Left cardiac atrium (tissue), 4 donors: ENCODE data around the gene TGFBI. TPM values are rescaled to one million over a fixed set of nuclear protein-coding genes. Genes with fewer than 3 reads are reported as not detected.
A peak's percentile ranks its signal among the peaks of the same experiment; 100 is the strongest.

Experiments used
- ATAC-seq, 2 donors: fragments of 200-7000 bp; cut with Tn5 transposase; one replicate each; pipeline ENCODE4 v1.9.1; 2020; ENCODE audit warnings: mild to moderate bottlenecking in 2 of 2, moderate library complexity in 2 of 2
- DNase-seq: peaks from one replicate; pipeline ENCODE4 v3.0.0-alpha.2; 2020
- intact Hi-C, 2 donors: fragments of 100-400 bp; cut with DNase I; formaldehyde crosslinking; loops; one replicate each; pipeline versions ENCODE4 v1.14.1 to v1.15.1; 2022 to 2023
- total RNA-seq, 2 donors: library from RNA; stranded (reverse); fragmentation: NEBNext Ultra II Directional; extraction: Animal tissue kit (Norgen Biotek cat#: 25700); gene quantifications; one replicate each; pipeline ENCODE4 v1.2.1, GENCODE V29; 2021
- donor health status: DM: no; HTN: yes; CAD: no.
- donor health status: DM: no; HTN: yes; CAD: no; lungs with severe emphysema.
- donor health status: DM: yes; HTN: yes; CAD: no.
- donor health status: Dilated cardiomyopathy.

Gene TGFBI
- total RNA-seq, 2 donors from 2014 or later, result 79.7 to 130 TPM

DNA sequence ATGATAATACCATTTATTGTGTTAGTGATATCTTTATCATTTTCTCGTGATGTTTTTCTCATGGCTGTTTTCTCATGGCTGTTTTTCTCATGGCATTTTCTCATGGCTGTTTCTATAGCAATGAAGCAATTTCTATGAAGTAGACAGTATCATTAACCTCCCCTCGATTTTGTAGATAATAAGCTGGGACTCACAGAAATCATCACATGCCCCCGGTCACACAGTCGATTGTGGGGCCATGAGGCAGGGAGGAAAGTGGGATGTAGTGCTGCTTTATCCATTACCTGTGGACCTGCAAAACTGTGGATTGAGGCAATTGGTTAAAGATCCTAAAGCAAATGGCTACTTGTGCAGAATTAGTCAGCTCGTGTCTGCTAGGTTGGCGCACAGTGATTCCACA lies 47.3 kb downstream of the TGFBI start:
- ATAC-seq (no peak), DNase-seq (no peak)
- intact Hi-C loops, result no loop called here

DNA sequence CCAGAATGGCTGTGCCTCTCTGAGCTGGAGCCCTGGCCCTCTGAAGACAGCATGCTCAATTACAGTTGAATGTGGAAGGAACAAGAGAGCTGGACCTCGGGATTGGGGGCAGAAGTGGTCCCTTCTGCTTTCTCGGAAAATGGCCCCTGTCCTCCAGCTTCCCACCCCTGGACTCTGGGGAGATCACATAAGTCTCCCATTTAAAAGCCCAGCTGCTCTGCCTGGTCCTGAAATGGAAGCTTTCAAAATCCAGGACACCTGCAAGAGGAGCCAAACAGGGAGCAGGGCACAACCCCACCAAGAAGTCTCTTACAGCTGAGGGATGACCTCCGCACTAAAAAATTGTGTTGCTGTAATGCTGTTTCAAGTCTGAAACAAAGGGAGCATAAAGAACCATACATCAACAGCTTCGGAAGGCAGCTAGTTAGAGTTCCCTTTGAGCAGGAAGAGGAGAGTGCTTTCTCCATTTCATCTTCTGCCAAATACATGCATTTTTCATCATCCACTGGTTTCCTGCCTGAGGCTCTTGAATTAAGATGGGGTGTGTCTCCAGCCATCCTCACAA lies 48.2 kb downstream of the TGFBI start:
- intact Hi-C loops, result no loop called here
- no peak for ATAC-seq
- no peak for DNase-seq

DNA sequence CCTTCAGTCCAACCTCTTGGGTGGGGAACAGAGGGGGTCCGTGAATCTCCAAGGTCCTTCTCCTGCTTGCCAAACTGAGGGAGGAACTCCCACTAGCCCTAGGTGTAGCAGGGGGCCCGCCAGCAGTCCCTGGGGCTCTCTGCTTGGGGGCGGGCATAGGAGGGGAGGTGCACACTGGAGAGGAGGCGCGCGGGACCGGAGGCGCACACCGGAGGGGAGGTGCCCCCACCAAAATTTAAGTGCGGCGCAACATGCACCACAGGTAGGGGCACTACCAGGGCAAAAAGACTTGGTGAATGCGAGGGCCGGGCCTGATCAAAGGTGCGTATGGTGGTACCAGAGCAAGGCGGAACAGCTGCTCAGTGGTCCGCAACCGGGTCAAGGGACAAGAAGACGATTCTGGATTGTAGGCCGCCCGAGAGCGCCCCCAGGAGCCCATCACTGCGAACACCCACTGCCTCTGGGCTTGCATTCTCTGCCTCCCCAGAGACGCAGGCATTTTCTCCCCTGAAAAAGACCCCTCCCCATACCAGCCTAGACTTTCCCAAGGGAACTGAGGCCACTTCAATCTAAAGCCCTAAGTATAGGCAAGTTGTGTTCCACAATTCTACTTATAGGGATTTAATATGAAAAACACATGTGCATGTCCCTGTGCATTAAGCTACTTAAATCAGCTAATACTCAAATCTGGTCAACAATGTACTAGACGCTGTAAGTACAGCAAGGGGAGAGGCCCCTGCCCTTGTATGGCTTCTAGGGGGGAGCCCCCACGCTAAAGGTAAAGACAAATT lies 50.6 kb downstream of the TGFBI start:
- intact Hi-C loops, result no loop called here
- ATAC-seq, result no peak
- DNase-seq, result no peak

DNA sequence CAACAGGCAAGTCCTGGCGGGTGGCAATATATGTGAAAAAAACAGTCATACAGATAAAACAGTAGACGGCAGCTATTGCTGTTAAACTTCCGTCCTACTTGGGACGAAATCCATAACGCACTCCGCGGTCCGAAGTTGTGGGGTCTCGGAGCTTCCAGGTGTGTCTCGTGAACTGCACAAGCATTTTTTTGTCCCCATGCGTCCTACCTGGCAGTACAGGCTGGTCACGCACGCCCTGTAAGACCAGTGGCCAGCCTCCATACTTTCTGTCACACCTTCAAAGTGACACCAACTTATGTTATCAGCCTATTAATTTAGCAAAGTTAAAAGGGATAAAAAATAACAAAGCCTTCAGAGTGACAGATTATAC lies 51.3 kb downstream of the TGFBI start:
- ATAC-seq (peak in 1 of 2 donors; percentile 6), DNase-seq (no peak)
- intact Hi-C loops, result loop anchor here in 1 of 2 donors (5.0 kb wide), 4 partner anchors 92 to 193 kb away; no protein-coding TSS in a partner anchor

DNA sequence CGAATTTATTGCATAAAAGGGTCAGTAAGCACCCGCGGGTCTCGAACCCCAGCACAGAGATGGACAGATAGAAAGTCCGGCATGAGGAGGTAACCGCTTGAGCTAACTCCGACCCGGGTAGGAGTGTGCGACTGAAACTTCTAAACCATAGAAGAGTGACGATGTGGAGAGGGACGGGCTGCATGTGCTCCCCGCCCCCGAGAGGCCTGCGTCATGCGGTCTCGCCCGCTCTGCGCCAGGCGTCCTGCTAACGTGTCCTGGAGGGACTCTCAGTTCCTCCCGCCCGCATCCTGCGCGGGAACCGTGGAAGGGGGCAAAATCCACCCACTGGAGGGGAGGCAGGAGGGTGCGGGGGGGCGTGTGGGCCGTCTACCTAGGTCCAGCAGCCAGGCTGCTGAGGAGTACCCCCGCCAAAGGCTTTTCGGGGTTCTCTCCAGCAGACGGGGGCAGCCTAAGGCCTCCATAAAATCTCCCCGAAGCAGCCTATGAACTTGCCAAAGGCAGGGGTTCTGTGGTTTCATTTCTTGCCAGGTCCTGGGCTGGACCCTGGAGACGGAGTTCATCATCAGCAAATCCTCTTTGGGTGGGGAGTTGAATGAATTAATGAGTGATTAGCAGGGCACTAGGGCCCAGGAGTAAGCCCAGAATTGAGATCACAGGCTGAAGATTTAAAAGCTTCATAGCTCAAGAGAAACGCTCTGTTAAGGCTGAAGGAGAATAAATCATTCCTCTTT lies 51.9 kb downstream of the TGFBI start:
- ATAC-seq, result peak; percentile 91 to 97
- intact Hi-C loops, result loop anchor here in 1 of 2 donors (5.0 kb wide), 4 partner anchors 92 to 193 kb away; no protein-coding TSS in a partner anchor

DNA sequence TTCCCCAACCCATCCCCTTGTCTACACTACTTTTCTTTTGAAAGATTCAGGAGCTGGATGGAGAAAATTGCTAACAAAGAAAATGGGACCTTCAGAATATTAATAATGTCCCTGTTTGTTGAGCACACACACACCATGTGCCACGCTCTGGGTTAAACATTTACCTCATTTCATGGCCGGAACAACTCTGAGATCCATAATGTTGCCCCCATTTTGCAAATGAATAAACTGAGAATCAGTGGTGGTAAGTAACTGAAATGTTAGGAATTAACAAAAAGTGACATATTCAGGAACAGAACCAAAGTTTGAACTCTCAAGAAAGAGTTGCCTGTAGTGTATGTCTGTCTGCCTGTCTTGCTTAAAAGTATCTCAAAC lies 52.4 kb downstream of the TGFBI start:
- ATAC-seq, result no peak
- no peak for DNase-seq
- intact Hi-C loops, result loop anchor here in 1 of 2 donors (5.0 kb wide), 4 partner anchors 91 to 194 kb away; no protein-coding TSS in a partner anchor

More for the DNA sequence above, 51.9 kb downstream of the TGFBI start:
- peak; percentile 89 for DNase-seq

DNA sequence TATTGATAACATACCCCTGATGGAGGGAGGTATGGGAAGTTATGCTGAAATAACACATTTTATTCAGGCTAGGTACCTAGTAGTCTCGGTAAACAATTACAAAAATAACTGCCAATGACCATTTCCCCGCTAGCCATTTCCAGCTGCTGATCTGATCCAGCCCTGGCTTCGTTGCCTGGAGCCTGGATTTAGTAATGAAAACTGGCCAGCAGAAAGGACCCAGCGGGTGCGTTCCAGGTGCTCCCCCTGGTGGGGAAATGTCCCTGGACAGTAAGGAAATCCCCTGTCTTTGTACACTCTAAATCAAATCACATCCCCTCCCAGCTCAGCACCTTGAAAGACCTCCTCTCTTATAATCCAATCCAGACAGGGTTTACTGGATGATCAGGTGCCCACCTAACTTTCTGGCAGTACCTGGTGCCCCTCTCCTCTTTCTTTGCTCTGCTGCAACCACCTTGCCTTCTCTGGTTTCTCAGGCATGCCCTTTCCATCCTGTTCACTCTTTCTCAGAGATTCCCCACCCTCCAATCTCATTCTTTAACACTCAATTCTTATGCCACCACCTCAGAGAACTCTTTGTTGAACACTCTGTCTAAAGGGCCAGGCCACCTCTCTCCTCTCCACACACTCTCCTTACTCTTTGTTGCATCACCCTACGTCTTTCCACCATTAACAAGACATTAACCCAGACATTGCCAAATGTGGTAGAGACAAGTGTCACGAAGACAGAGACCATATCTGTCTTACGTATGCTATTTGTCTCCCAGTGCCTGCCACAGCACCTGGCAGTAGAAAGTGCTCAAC lies 53.8 kb downstream of the TGFBI start:
- ATAC-seq (peak in 1 of 2 donors; percentile 57), DNase-seq (peak; percentile 89)
- intact Hi-C loops, result loop anchor here in 1 of 2 donors (5.0 kb wide), 4 partner anchors 90 to 195 kb away; no protein-coding TSS in a partner anchor

DNA sequence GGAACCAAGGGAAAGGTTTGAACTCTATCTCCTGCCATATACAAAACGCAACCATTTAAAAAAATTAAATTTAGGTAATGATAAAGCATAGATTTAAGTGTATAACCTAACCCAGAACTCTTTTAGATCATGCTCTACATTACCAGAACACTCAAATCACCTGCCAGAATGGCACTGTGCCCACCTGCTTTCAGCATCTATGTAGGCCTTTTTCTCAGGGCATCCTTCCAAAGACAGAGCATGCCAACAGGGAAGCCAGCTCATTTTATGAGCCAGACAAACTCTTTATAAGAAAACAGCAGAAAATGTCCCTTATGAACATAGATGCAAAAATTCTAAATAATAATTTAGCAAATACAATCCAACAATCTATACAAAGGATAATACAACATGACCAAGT lies 55.9 kb downstream of the TGFBI start:
- DNase-seq (peak; percentile 68), ATAC-seq (no peak)
- intact Hi-C loops, result loop anchor here in 1 of 2 donors (5.0 kb wide), 5 partner anchors 48 to 197 kb away; partner anchors contain the start of gene SMAD5

DNA sequence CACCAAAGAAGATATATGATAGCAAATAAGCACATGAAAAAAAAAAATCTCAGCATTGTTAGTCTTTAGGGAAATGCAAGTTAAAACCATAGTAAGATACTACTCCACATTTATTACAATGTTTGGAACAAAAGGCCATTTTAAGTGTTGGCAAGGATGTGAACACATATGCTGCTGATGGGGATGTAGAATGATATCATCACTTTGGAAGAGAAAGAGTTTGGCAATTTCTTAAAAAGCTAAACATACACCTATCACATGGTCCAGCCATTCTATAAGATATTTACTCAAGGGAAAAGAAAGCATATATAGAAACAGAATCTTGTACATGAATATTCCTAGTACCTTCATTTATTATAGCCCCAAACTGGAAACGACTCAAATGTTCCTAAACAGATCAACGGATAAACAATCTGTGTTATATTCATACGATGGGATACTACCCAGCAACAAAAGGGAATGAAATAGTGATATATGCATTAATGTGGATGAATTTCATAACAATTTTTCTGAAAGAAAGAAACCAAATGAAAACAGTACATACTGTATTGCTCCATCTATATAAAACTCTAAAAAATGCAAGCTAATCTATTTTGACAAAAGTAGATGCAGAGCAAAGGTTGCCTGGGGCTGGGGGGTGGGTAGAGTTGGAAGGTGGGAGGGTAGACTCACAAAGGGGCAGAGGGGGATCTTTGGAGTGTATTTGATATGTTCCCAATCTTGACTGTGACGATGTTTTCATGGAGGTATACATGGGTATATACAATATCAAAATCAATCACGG lies 58.2 kb downstream of the TGFBI start:
- no peak for DNase-seq
- intact Hi-C loops, result loop anchor here in 1 of 2 donors (5.0 kb wide), 1 partner anchor 45 kb away; the partner anchor contains the start of gene SMAD5
- ATAC-seq, result no peak

DNA sequence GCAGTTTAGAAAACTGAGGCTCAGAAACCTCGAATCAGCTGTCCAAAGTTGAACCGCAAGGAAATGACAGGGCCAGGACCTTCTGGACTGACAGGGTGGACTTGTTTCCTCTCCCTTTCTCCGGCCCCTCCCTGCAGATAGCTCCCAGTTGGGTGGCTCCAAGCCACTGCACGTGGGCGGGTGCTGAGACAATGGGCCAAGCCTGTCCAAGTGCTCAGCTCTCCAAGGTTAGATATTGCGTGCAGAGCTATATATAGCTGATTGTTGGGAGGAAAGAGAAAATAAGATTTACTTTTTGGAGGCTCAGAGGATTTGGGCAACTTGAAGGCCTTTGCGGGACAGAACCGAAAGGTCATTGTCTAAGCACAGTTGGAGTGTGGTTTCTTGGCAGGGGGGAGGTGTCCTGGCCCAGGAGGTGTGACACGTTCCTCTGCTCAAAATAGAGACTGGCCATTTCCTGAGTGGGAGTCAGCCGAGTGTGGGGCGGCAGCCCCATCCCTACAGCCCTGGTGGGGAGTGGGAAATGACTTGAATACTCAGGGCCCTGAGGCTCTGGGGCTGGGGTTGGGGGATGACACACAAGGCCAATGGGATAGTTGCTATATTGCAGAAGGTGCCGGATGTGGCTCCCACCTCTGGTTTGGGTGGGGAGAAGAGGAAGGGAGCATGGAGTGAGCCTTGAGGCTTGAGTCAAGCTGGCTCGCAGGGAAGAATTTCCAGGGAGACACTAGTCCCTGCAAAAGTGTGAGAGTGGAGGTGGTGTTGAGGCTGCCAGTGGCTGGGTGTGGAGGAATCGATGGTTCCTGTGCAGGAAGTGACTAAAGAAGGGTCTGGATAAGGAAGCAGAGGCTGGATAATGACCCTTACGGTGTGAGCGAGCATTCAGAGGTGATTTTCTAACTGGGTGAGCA lies 59.4 kb downstream of the TGFBI start:
- DNase-seq, result peak; percentile 91
- intact Hi-C loops, result loop anchor here in 1 of 2 donors (5.0 kb wide), 1 partner anchor 44 kb away; the partner anchor contains the start of gene SMAD5
- ATAC-seq, result peak; percentile 96 to 97

DNA sequence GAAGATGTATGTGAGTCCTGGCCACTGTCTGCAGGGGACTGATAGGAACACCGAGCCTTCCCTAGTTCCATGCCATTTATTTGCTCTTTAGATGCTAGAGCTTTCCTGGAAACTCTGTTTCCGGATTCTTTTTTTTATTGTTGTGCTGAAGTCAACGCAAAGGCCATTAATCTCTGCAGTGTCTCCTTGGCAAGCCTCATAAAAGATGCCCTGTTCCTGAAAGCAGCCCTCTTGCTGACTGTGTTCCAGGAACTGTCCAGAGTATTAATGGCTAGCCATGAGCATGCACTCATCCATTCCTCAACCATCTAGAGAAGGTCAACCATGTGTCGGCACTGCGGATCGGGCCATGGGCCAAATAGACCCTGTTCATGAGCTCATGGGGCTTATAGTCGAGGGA lies 61.0 kb downstream of the TGFBI start:
- intact Hi-C loops, result loop anchor here in 1 of 2 donors (5.0 kb wide), 1 partner anchor 43 kb away; the partner anchor contains the start of gene SMAD5
- no peak for DNase-seq
- ATAC-seq, result no peak

DNA sequence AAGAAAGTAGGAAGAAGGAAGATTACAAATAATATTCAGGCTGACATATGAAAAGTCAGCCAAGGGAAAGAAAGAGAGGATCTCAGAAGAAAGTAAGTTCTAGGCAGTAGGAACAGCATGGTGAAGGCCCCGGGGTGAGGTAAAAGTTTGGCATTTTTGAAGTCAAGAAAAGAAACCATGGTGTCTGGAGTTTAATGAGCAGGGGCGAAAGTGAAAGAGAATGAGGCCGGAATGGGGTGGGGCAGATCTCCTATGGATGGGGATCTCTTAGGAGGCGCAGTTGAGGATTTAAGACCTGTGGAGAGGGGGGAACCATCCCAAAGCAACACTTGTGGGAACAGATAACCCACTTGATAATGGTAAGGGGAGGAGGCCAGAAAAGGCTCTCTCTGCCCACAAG lies 61.5 kb downstream of the TGFBI start:
- no peak for DNase-seq
- intact Hi-C loops, result no loop called here
- ATAC-seq, result no peak

DNA sequence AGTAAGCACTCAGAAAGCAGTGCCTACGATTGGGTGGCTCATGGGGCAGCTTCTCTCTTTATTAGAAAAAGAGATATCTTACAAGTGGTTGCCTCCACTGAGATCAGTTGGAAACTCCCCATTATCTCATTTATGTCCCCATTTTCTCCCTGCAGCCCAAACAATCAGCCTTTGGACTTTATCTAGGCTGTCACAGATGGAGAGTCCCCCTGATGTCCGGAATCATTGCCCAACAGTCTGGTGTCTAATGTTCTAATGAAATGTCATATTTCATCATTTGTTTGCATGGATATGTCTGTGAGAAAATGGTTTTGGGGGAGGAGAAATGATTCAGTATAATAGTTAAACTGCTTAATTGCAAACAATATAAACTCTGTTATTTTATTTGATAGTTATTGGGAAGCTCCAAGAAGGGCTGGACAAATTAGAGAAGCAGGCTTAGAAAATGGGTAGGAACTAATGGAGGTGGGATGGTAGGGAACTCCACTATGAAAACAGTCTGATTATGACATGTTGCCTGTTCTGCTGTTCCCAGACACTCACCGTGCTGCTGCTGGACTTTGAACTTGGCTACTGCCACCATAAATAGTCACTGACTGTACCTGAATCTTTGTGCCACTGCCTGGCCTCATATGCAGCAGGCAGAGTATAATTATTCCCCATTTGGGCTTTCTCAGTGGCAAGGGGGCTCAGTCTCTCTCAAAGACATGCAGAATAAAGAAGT lies 65.6 kb downstream of the TGFBI start:
- no peak for ATAC-seq
- no peak for DNase-seq
- intact Hi-C loops, result no loop called here

DNA sequence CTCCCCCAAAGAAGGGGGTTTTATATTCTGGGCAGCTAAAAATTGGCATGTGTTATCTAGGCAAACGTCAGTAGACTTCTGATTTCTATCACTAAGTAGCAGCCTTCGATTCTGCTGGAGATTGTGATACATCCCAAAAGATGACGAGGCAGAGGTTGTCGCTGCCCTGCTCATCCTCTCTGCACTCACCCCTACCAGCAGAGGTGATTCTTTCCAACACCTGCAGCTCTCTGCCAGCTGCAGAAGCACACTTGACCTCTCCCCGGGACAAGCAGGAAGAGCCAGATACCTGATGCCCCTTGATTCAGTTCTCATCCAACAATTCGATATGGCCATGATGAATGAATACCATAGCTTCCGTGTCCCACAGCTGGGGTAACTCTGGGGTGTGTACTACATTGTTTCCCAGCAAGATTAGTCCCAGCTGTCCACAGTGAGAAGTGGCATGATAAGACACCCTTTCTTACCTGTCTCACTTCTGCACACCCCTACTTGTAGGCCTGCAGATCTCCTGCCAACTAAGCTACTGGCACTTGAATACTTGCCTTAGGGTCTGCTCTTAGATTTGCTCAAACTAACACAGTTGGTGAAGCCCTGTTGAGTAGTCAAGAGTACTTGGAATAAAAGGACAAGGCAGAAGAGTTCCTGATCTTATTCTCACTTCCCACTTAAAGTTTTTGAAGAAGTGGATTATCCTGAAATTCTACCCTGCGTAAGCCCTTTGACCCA lies 66.3 kb downstream of the TGFBI start:
- intact Hi-C loops, result no loop called here
- no peak for ATAC-seq
- no peak for DNase-seq

DNA sequence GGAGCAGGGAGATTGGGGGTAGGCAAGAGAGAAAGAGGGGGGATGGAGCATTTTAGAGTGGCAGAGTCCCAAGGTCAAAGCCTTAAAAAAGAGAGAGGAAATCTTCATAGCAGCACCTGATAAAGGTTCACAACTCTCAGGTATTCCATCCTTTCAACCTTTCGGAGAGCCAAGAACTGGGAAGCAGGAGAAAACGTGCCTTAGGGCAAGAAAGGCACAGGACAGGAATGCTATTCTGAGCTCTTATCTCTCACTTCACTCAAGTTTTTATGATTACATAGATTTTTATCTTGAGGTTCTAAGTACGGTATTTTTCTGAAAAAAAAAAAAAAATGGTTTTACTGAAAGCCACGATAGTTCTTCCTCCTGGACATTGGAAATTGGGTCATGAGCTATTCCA lies 69.4 kb downstream of the TGFBI start:
- ATAC-seq (no peak), DNase-seq (no peak)
- intact Hi-C loops, result no loop called here

DNA sequence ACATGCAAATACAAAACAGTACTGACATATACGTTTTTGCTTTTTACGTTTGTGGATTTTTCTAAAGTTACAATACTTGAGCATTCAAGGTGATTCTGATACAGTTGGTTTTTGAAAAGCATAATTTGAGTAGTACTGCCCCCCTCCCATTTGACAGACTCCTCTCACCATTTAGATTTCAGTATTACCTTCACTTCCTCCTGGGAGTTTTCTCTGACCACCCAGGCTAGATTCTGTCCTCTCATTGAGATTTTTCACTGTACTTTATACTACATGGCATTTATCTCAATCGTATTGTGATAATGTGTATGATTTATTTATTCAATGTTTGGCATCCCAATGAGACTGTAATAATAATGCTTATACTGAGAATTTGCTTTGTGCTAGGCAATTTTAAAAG lies 71.1 kb downstream of the TGFBI start:
- intact Hi-C loops, result no loop called here
- no peak for ATAC-seq
- DNase-seq, result no peak
